ENCODE results near the gene CBLC. TPM values are rescaled to one million over a fixed set of nuclear protein-coding genes. Genes with fewer than 3 reads are reported as not detected.
A peak's percentile ranks its signal among the peaks of the same experiment; 100 is the strongest.

Gene CBLC
- total and polyA plus RNA-seq, 10 of the 15 experiments (the other 5 are each of a cell fraction or from before 2014, with no cell fraction given) = not detected

- TF ChIP-seq SUZ12 (IDR thresholded peaks at IDR 0.05; ENCODE audit: unreplicated experiment) (no peak), PKNOX1 (IDR thresholded peaks at IDR 0.05) (peak; percentile 97), FOXM1 (IDR thresholded peaks at IDR 0.05; ENCODE audit: low read depth, low read length) (peak; percentile 69; the same call in 1 of the 2 replicates), NFYB (IDR thresholded peaks at IDR 0.05; ENCODE audit: insufficient read depth, low read depth, low read length) (no peak), CTCF (IDR thresholded peaks at IDR 0.05 in 2 of 3, conservative IDR thresholded peaks at IDR 0.05 in 1 of 3; ENCODE audit: control insufficient read depth in 2 of 3, extremely low read depth in 1 of 3, insufficient read depth in 1 of 3, low read depth in 3 of 3, low read length in 3 of 3) (peak in 1 of 3 experiments; percentile 11; a peak in 1 of 6 replicates), CBX5 (IDR thresholded peaks at IDR 0.05; ENCODE audit: low read depth) (no peak), ZNF274 (IDR thresholded peaks at IDR 0.05; ENCODE audit: insufficient read depth, insufficient read length) (no peak), IRF4 (IDR thresholded peaks at IDR 0.05; ENCODE audit: low read depth, low read length) (peak; percentile 59; the same call in 1 of the 2 replicates), JUNB (IDR thresholded peaks at IDR 0.05) (no peak), TCF12 (IDR thresholded peaks at IDR 0.05; ENCODE audit: low read depth, low read length) (peak; percentile 100), GATAD2B (conservative IDR thresholded peaks at IDR 0.05; ENCODE audit: low read depth) (0 out of 2 replicates have a peak, but pooled peaks have one; percentile 21), GABPA (IDR thresholded peaks at IDR 0.05; ENCODE audit: low read depth) (peak; percentile 78; the same call in 1 of the 2 replicates), SMAD1 (IDR thresholded peaks at IDR 0.05; ENCODE audit: low read depth, partially characterized antibody) (peak; percentile 41), RUNX3 (IDR thresholded peaks at IDR 0.05; ENCODE audit: low read length) (peak; percentile 100), HCFC1 (IDR thresholded peaks at IDR 0.05; ENCODE audit: low read length) (0 out of 2 replicates have a peak, but pooled peaks have one; percentile 1), MTA3 (IDR thresholded peaks at IDR 0.05; ENCODE audit: borderline replicate concordance, low read length) (no peak; the same call in 1 of the 2 replicates), CUX1 (IDR thresholded peaks at IDR 0.05; ENCODE audit: insufficient replicate concordance, low read depth, low read length) (peak; percentile 89), MTA2 (IDR thresholded peaks at IDR 0.05; ENCODE audit: low read depth) (peak; percentile 91), NFIC (IDR thresholded peaks at IDR 0.05; ENCODE audit: low read depth, low read length) (peak; percentile 49; the same call in 1 of the 2 replicates), YBX1 (IDR thresholded peaks at IDR 0.05) (no peak), IRF5 (IDR thresholded peaks at IDR 0.05; ENCODE audit: borderline replicate concordance) (peak; percentile 65; the same call in 1 of the 2 replicates)
These were observed 24.7 kb upstream of the CBLC start (continued) for GRCh38 chr19:44752816-44753625.

All from GM12878 (cell line).